ENCODE results near the gene KDR.

Gene KDR

DNA sequence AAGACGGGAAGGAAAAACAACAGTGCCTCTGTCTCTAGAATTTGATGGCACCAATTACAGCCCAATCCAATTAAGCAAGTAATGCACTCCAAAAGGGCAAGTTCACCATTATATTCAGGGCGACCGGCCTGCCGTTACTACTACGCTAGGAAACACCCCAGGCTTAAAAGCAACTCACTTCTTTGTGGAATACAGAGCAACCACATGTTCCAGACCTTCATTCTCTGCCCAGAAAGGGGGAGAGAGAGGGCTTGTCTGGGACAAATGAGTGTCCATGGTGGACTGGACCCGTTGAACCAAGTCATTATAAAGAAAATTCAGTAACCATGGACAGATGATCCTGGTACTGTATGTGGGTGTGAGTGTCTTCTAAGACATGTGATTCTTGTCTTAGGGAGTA lies 1.6 kb downstream of the KDR start:
- TF ChIP-seq, protein P1, sequence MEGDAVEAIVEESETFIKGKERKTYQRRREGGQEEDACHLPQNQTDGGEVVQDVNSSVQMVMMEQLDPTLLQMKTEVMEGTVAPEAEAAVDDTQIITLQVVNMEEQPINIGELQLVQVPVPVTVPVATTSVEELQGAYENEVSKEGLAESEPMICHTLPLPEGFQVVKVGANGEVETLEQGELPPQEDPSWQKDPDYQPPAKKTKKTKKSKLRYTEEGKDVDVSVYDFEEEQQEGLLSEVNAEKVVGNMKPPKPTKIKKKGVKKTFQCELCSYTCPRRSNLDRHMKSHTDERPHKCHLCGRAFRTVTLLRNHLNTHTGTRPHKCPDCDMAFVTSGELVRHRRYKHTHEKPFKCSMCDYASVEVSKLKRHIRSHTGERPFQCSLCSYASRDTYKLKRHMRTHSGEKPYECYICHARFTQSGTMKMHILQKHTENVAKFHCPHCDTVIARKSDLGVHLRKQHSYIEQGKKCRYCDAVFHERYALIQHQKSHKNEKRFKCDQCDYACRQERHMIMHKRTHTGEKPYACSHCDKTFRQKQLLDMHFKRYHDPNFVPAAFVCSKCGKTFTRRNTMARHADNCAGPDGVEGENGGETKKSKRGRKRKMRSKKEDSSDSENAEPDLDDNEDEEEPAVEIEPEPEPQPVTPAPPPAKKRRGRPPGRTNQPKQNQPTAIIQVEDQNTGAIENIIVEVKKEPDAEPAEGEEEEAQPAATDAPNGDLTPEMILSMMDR (IDR thresholded peaks at IDR 0.05): no peak

DNA sequence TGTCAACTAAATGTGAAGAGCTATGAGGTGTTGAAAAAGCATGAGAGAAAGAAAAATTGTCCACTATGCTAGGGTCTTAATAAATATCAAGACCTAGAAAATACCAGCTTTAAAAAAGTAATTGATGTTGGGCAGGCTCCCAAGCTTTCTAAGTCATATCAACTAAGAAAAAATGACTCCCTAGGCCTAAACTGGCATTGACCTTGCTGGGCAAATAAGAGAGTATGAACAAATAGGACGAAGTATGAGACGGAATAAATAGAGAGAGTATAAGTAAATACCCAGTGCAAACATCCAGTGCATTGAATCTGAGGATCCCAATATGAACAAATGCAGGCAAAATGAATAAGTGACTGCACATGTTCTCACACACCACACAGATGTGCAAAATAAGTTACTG lies 3.2 kb downstream of the KDR start:
- TF ChIP-seq, protein P1 (IDR thresholded peaks at IDR 0.05): no peak

DNA sequence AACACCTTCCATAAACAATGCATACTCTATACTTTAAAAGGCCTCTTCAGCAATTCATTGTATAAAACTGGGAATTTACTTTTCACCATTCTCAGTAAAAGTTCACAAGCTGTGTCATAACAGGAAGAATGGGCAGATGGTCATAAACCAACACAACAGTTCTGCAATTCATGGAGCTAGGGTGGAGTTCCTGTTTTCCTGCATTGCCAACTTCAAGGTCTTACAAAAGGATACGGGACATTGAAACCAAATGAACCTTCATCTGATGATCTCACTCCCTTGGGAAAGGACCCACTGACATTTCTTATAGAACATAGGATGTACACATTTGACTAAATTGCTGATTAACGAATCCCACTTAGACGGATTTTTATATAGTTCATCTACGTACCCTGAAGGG lies 4.1 kb downstream of the KDR start:
- TF ChIP-seq, protein P1 (IDR thresholded peaks at IDR 0.05): no peak

DNA sequence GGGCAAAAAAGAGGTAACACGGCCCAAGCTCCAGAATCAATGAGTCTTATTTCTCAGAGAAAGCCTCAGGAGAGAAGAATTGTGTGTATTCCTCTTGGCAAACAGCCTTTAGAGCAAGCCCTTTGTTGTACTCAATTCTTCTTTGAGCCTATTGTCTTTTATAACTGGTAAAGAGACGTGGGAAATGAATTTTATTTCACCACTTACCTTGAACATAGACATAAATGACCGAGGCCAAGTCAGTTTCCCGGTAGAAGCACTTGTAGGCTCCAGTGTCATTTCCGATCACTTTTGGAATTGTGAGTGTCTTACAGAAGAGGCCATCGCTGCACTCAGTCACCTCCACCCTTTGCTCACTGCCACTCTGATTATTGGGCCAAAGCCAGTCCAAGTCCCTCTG lies 7.0 kb downstream of the KDR start:
- TF ChIP-seq, protein P1 (IDR thresholded peaks at IDR 0.05): no peak

DNA sequence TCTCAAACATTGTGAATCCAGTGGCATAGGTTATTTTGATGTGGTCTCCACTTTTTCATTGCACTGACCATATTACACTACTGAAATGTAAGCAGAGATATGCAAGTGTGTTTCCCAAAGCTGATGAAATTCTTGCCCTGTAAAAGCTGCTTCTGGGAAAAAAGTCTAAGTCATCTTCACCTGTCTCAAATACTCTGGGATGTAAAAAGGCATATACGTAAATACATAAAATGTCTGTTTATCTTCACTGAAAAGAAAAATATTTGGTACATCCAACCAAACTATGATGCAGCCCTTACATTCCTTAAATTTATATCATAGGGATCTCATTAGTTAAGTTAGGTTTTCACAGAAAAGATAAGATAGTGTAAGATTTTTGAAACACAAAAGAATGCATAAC lies 7.9 kb downstream of the KDR start:
- TF ChIP-seq, protein P1 (IDR thresholded peaks at IDR 0.05): no peak

DNA sequence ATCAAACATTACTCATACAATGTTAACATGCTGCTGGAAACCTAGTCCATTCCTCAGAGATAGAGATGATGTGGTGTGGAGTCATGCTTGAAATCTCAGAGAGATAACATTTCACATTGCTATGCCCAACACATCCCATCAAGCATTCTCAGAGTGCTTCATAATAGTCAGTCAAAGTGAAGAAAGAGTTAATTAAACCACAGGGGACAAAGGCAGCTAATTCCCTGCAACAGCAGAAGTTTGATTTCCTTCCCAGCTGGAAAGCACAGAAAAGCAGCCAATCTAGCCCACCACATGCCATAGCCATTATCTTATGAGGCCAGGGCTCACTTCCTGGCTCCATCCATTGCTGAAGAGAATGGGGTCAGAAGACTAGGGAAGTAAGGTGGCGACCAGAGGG lies 8.9 kb downstream of the KDR start:
- TF ChIP-seq, protein P1 (IDR thresholded peaks at IDR 0.05): no peak

DNA sequence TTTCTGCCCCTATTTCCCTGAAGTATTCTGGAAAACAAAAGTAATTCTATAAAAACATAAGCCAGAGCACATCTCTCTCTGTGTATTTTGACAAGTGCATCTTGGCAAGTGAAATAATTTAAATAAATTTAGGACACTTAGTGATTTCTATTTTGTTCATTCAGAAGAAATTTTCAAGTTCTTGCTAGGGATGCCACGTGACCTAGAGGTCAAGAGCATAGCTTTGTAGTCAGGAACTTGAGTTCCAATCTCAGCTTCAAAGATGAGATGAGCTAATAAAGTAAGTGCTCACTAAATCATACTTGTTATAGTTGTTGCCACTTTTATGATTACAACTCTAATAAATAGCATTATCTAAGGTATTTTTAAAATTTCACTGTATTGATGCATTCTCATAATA lies 13.8 kb downstream of the KDR start:
- TF ChIP-seq, protein P1 (IDR thresholded peaks at IDR 0.05): no peak

DNA sequence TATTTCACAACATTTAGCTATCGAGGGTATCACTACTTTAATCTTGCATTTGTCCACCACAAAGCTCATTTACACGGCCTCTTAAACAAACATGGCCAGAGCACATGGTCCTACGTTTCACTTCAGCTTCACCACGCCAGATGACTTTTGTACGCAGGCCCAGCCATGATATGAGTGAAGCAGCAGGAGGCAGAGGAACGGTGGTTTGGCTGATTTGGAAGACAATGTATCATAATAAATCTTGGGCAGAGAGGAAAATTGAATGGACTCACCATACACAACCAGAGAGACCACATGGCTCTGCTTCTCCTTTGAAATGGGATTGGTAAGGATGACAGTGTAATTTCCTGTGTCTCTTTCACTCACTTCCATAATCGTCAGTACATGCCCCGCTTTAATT lies 15.3 kb downstream of the KDR start:
- TF ChIP-seq, protein P1 (IDR thresholded peaks at IDR 0.05): no peak

Measured in LNCAP (cell line).